Activated naive CD4-positive, alpha-beta T cell treated with anti-CD3 and anti-CD28 coated beads, Interleukin-2, amount 50 U/mL, for 72 hours (primary cell): ENCODE measurements around the gene EFHD2. TPM values are rescaled to one million over a fixed set of nuclear protein-coding genes. Genes with fewer than 3 reads are reported as not detected.
A peak's percentile ranks its signal among the peaks of the same experiment; 100 is the strongest.

Experiments
- ATAC-seq, 2 donors: fragments of 150-1000 bp; cut with Tn5 transposase; 2 replicates each; pipeline ENCODE4 v1.10.0; 2021; ENCODE audit warnings: mild to moderate bottlenecking in 2 of 2, moderate library complexity in 2 of 2
- DNase-seq, 2 donors: peaks; one replicate each; pipeline ENCODE4 v3.0.0; 2021 to 2022; ENCODE audit warnings: low spot score in 2 of 2
- H3K27ac Mint-ChIP-seq, 2 donors: one replicate each; pipeline ENCODE4 v1.8.0; 2022; ENCODE audit warnings: mild to moderate bottlenecking in 2 of 2, mixed read lengths in 2 of 2
- H3K36me3 Mint-ChIP-seq, 2 donors: one replicate each; pipeline ENCODE4 v1.8.0; 2022; ENCODE audit warnings: mixed read lengths in 2 of 2
- H3K9me3 Mint-ChIP-seq, 2 donors: one replicate each; pipeline ENCODE4 v1.8.0; 2022; ENCODE audit warnings: mixed read lengths in 2 of 2
- total RNA-seq, 2 donors: library from RNA; stranded (reverse); gene quantifications; one replicate each; pipeline ENCODE4 v1.2.3, GENCODE V29; 2022

The EFHD2 gene
- total RNA-seq, 2 donors from 2014 or later, result 18.8 to 55.8 TPM

DNA sequence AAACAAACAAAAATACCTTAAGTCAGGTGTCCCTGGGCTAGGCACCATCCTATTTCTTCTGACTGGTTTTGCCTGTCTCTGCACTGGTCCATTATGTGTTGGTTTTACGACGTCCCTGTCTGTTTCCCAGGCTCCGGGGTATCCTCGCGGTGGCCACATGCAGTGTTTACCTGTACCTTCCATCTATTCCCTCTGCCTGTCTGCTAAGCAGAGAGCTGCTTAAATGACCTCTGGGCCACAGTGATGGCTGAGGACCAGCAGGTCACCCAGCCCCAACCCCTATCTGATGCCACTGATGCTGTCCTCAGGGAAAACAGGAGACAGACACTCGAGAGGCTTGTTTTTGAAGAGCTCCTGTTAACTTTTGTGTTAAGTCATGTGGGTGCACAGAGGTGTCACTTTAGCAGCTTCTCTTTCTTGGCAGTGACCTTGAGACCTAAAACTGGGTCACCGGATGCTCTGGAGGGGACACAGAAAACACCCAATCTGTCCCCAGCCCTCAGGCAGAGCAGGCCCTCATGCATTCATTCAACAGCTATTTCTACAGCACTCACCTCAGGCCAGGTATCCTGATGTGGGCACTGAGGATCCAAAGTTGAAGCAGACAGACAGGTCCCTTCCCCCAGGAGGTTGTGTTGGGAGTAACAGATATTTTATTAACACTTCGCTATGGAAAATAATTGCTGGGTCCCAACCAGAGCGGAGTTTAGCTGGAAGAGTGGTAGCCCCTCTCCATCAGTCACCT, 4.4 kb upstream of the EFHD2 start:
- no peak for ATAC-seq
- Mint-ChIP-seq H3K27ac (no peak overlapping the region), H3K9me3 (peaks cover 0 to 3% of the 10 kb centered on the region in 2 donors), H3K36me3 (no peaks in the 10 kb centered on the region)
- no peak for DNase-seq

- no peak for ATAC-seq
- Mint-ChIP-seq H3K9me3 (no peaks in the 10 kb centered on the region), H3K27ac (no peak overlapping the region)
Measured at GRCh38 chr1:15406614-15407559, 2.8 kb upstream of the EFHD2 start.

DNA sequence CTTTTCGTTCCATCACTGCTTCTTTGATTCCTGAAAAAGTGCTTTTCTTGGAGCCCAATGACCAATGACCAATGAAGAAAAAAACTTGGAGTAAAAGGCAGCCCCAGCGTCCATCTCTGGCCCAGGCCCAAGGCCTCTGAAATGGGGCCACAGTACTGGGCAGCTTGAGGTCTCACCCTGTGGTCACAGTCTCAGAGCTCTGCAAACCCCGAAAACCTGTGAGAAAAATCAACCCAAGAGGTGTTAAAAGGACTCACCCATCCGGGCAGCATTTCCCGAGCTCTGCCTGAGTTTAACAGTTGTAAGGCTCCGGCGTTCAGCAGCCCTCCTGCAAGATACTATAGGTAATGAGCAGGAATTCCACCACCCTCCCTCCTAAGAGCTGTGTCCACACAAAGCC, 2.1 kb upstream of the EFHD2 start:
- H3K36me3 Mint-ChIP-seq, result peaks cover 0 to 6% of the 10 kb centered on the region in 2 donors
- H3K27ac Mint-ChIP-seq, result no peak overlapping the region
- no peaks in the 10 kb centered on the region for H3K9me3 Mint-ChIP-seq
- DNase-seq (no peak), ATAC-seq (no peak)

More at GRCh38 chr1:15406614-15407559, 2.8 kb upstream of the EFHD2 start:
- no peak for DNase-seq
- H3K36me3 Mint-ChIP-seq, result peaks cover 0 to 6% of the 10 kb centered on the region in 2 donors

DNA sequence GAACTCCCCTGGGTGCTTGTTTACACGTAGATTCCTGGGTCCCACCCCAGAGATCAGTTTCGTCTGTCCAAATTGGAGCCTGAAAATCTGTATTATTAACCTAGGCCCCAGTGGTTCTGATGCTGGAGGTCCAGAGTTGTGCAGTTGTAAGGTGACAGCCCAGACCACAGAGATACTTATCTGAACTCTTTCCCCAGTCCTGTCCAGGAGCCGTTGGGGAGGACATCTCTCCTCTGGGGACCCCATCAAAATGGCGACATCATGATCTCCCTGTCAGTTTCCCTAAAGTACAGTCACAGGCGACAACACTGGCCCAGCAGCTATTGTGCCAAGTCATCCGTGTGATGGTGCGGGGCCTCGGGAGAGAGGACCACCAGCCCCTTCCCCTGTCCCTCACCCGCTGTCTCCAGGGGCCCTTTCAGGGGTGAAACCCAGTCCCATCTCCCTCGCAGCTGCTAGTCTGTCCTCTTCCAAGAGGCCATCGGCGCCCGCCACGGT, 749 bp upstream of the EFHD2 start:
- Mint-ChIP-seq H3K36me3 (peaks cover 0 to 6% of the 10 kb centered on the region in 2 donors), H3K9me3 (no peaks in the 10 kb centered on the region), H3K27ac (peak overlapping the region; percentile 89 to 96)
- ATAC-seq, result no peak
- DNase-seq, result no peak

GRCh38 chr1:15410223-15410883, 665 bp downstream of the EFHD2 start:
- Mint-ChIP-seq H3K9me3 (no peaks in the 10 kb centered on the region), H3K36me3 (peaks cover 4 to 19% of the 10 kb centered on the region in 2 donors), H3K27ac (peak overlapping the region; percentile 72 to 89)
- no peak for DNase-seq
- ATAC-seq, result no peak

DNA sequence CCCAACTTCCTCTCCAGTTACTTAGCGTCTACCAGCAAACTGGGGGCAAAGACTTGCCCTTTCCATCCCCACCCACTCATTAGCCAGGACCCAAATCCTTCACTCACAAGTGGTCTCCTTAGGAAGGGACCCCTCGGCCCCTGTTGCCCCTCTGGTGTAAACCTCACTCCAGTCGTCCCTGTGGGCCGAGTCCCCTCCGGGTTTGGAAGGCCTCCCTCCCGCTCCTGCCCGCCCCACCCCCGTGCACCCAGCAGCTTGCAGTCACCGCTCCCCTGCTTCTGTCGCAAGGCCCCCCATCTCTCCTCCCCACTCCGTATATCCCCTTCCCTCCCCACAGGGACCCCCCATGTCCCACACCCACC, 1.2 kb downstream of the EFHD2 start:
- H3K9me3 Mint-ChIP-seq, result no peaks in the 10 kb centered on the region
- ATAC-seq (no peak), DNase-seq (no peak)
- peak overlapping the region; percentile 72 to 89 for H3K27ac Mint-ChIP-seq
- peaks cover 4 to 22% of the 10 kb centered on the region in 2 donors for H3K36me3 Mint-ChIP-seq

GRCh38 chr1:15411593-15412137, 2.0 kb downstream of the EFHD2 start:
- H3K36me3 Mint-ChIP-seq, result peaks cover 4 to 22% of the 10 kb centered on the region in 2 donors
- no peak for DNase-seq
- ATAC-seq, result peak in 1 of 2 donors; percentile 35

DNA sequence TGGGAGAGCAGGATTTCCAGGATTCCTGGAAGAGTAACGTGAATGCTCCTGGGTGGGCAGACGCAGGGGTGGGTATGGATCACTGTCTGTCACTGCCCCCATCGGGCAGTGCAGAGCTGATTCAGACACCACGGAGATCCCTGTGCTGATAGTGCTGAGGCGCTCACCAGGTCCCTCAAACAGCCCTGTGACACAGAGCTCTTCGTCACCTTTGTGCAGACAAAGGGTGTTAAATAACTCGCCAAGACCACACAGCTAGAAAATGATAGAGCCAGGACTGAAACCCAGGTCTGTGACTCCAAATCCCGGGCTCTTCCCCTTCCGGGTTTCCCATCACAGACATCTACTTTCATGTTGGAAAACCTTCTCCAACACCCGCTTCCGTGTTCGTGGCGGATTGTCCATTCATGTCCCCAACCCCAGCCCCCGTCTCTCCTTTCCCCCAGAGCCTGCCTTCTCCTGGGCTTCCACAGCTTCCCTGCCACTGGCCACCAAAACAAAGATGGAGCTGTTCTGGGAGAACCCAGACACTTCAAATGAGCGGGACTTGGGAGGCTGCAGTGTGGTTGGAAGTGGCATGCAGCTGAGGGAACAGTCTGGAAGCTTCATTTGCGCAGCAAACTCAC, 2.6 kb downstream of the EFHD2 start:
- peak in 1 of 2 donors; percentile 64 for ATAC-seq
- peak overlapping the region in 1 of 2 donors; percentile 89 for H3K27ac Mint-ChIP-seq
- DNase-seq, result no peak
- H3K9me3 Mint-ChIP-seq, result no peaks in the 10 kb centered on the region
- H3K36me3 Mint-ChIP-seq, result peaks cover 4 to 22% of the 10 kb centered on the region in 2 donors

More at GRCh38 chr1:15411593-15412137, 2.0 kb downstream of the EFHD2 start:
- peak overlapping the region; percentile 68 to 89 for H3K27ac Mint-ChIP-seq
- no peaks in the 10 kb centered on the region for H3K9me3 Mint-ChIP-seq

GRCh38 chr1:15412843-15413242, 3.2 kb downstream of the EFHD2 start:
- Mint-ChIP-seq H3K27ac (peak overlapping the region; percentile 9 to 89), H3K9me3 (no peaks in the 10 kb centered on the region), H3K36me3 (peaks cover 4 to 22% of the 10 kb centered on the region in 2 donors)
- DNase-seq (no peak), ATAC-seq (no peak)

GRCh38 chr1:15413563-15414444, 4.1 kb downstream of the EFHD2 start:
- Mint-ChIP-seq H3K27ac (peak overlapping the region in 1 of 2 donors; percentile 93), H3K9me3 (no peaks in the 10 kb centered on the region), H3K36me3 (peaks cover 4 to 22% of the 10 kb centered on the region in 2 donors)
- DNase-seq, result no peak
- ATAC-seq, result no peak

- Mint-ChIP-seq H3K9me3 (no peaks in the 10 kb centered on the region), H3K27ac (no peak overlapping the region), H3K36me3 (peaks cover 4 to 22% of the 10 kb centered on the region in 2 donors)
- ATAC-seq (no peak), DNase-seq (no peak)
Measured at GRCh38 chr1:15414445-15414983, 4.8 kb downstream of the EFHD2 start.

DNA sequence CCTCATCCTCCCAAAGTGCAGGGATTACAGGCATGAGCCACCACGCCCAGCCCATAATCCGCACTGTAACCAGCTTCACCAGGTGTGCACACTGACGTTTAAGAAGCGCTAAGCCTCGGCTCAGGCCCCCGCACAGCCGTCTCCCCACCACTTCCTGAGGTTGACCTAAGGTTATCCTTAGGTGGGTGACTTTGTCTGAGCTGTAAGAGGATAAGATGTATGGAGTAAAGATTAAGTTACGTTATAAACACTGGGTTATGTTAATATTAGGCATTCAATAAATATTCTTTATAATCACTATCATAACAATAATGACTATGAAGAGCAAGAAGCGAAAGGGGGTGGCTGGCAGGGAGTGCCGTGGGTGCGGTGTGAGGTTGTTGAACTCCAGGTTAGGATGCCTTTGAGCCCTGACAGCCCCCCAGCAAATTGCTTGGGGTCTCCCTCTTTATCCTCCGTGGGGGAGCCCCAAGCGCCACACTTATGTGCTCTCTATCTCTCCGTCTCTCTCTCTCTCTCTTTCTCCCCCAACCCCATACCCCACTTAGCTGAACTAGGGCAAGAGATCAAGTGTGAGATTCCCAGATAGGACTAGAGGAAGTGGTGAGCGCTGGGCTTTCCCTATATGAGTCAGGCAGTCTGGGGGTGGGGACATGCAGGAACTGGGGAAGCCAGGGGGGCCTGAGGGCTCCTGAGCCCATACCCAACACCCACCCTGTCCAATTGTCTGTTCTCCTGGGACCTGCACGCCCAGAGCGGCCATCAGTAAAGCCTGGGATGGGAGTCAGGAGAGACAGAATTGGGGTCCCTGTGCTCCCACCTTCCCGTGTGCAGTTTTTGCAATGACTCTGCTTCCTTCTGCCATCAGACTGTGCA, 7.6 kb downstream of the EFHD2 start:
- ATAC-seq, result peak; percentile 53 to 78
- H3K36me3 Mint-ChIP-seq, result peaks cover 4 to 16% of the 10 kb centered on the region in 2 donors

GRCh38 chr1:15418806-15419515, 9.3 kb downstream of the EFHD2 start:
- DNase-seq (no peak), ATAC-seq (no peak)
- Mint-ChIP-seq H3K27ac (no peak overlapping the region), H3K9me3 (no peaks in the 10 kb centered on the region), H3K36me3 (peaks cover 4 to 16% of the 10 kb centered on the region in 2 donors)

More for the DNA sequence above, 7.6 kb downstream of the EFHD2 start:
- DNase-seq, result peak in 1 of 2 donors; percentile 73
- no peaks in the 10 kb centered on the region for H3K9me3 Mint-ChIP-seq
- H3K27ac Mint-ChIP-seq, result peak overlapping the region in 1 of 2 donors; percentile 62
